GM11168 (cell line): ENCODE measurements around the gene CKAP4.

Experiments
- in situ Hi-C: fragments of 300-500 bp; cut with MboI; formaldehyde crosslinking; loops from one replicate; pipeline ENCODE4 v1.12.0; 2022; ENCODE audit warnings: low sequenced_read_pairs; ENCODE audit not compliant: unreplicated experiment

The CKAP4 gene

GRCh38 chr12:106246891-106247673 is 738 bp downstream of the CKAP4 start:
- in situ Hi-C loops: no loop called here

- in situ Hi-C loops: no loop called here
These were observed 2.1 kb downstream of the CKAP4 start for GRCh38 chr12:106245767-106246166.

- in situ Hi-C loops: no loop called here
These were observed 4.2 kb downstream of the CKAP4 start for GRCh38 chr12:106243620-106244019.

GRCh38 chr12:106240821-106241220 is 7.0 kb downstream of the CKAP4 start:
- in situ Hi-C loops: no loop called here

GRCh38 chr12:106239951-106240335 is 7.9 kb downstream of the CKAP4 start:
- in situ Hi-C loops: no loop called here

GRCh38 chr12:106239241-106239950 is 8.4 kb downstream of the CKAP4 start:
- in situ Hi-C loops: no loop called here

- in situ Hi-C loops: no loop called here
These were observed 9.7 kb downstream of the CKAP4 start for GRCh38 chr12:106238146-106238545.

GRCh38 chr12:106235770-106236169 is 12.1 kb downstream of the CKAP4 start:
- in situ Hi-C loops: no loop called here

- in situ Hi-C loops: no loop called here
These were observed 13.4 kb downstream of the CKAP4 start for GRCh38 chr12:106234449-106234848.

GRCh38 chr12:106233011-106233410 is 14.8 kb downstream of the CKAP4 start:
- in situ Hi-C loops: no loop called here

- in situ Hi-C loops: loop anchor here (5.0 kb wide), 1 partner anchor 53 kb away; no protein-coding TSS in a partner anchor
These were observed 18.7 kb downstream of the CKAP4 start for GRCh38 chr12:106229036-106229591.

- in situ Hi-C loops: loop anchor here (5.0 kb wide), 1 partner anchor 54 kb away; no protein-coding TSS in a partner anchor
These were observed 19.5 kb downstream of the CKAP4 start for GRCh38 chr12:106228320-106228710.

- in situ Hi-C loops: loop anchor here (5.0 kb wide), 1 partner anchor 55 kb away; no protein-coding TSS in a partner anchor
These were observed 20.0 kb downstream of the CKAP4 start for GRCh38 chr12:106227641-106228319.

GRCh38 chr12:106226884-106227640 is 20.8 kb downstream of the CKAP4 start:
- in situ Hi-C loops: loop anchor here (5.0 kb wide), 1 partner anchor 55 kb away; no protein-coding TSS in a partner anchor

GRCh38 chr12:106224355-106224706 is 23.5 kb downstream of the CKAP4 start:
- in situ Hi-C loops: no loop called here

- in situ Hi-C loops: no loop called here
These were observed 24.1 kb downstream of the CKAP4 start for GRCh38 chr12:106223485-106224354.

GRCh38 chr12:106220536-106220935 is 27.3 kb downstream of the CKAP4 start:
- in situ Hi-C loops: no loop called here

- in situ Hi-C loops: no loop called here
These were observed 28.8 kb downstream of the CKAP4 start for GRCh38 chr12:106219043-106219442.

GRCh38 chr12:106217706-106218105 is 30.1 kb downstream of the CKAP4 start:
- in situ Hi-C loops: no loop called here
